SK-N-SH treated with all-trans-retinoic acid at 6 μM for 48 hours (cell line): ENCODE measurements around the gene VAC14.

Source experiments
- ZNF8 ChIP-seq: fragments of 450-650 bp; formaldehyde crosslinking; IDR thresholded peaks from 2 replicates; pipeline ENCODE4 v1.5.0; 2020; ENCODE audit warnings: mild to moderate bottlenecking, moderate library complexity
- TF ChIP-seq, protein P1 (sequence below): fragments of 250-450 bp; sonication (Bioruptor Pico); IDR thresholded peaks from 2 replicates; pipeline ENCODE4 v1.5.0; 2020; ENCODE audit warnings: mild to moderate bottlenecking, moderate library complexity

DNA sequence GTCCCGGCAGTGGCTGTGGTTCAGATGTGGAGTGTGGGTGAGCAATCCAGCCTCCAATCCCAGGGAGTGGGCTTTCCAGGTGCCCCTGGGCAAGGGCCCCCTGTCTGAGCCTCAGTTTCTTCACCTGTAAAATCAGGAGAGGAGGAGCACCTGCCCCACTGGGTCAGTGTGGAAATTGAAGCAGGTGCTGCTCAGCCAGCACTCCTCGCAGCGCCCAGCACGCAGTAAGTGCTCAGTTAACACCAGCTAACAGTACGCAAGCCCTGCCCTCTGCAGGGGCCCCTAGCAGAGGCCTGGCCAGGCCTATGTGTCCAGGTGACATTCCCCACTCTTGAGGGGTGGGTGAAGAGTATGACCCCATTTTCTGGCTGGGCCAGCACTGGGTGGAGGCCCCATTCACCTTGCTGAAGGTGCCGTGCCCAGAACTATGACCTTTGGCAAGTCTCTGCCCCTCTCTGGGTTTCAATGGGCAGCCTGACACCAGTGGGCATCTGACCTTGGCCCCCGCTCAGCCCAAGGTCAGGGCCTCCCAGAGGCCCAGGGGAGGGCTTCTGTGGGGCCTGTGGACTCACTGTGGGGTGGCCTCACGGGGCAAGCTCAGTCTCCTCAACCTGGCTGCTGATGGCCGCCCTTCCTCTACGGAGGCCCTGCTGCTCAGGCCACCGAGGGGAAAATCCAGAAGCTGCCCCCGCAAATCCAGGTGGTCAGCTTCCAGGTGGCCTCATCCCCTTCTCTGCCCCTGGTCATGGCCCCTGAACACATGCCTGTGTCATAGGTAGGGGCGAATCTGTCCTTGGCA, 117.6 kb downstream of the VAC14 start:
- no peak for TF ChIP-seq ZNF8 (CRISPR knock-in tag)
- TF ChIP-seq, protein P1, sequence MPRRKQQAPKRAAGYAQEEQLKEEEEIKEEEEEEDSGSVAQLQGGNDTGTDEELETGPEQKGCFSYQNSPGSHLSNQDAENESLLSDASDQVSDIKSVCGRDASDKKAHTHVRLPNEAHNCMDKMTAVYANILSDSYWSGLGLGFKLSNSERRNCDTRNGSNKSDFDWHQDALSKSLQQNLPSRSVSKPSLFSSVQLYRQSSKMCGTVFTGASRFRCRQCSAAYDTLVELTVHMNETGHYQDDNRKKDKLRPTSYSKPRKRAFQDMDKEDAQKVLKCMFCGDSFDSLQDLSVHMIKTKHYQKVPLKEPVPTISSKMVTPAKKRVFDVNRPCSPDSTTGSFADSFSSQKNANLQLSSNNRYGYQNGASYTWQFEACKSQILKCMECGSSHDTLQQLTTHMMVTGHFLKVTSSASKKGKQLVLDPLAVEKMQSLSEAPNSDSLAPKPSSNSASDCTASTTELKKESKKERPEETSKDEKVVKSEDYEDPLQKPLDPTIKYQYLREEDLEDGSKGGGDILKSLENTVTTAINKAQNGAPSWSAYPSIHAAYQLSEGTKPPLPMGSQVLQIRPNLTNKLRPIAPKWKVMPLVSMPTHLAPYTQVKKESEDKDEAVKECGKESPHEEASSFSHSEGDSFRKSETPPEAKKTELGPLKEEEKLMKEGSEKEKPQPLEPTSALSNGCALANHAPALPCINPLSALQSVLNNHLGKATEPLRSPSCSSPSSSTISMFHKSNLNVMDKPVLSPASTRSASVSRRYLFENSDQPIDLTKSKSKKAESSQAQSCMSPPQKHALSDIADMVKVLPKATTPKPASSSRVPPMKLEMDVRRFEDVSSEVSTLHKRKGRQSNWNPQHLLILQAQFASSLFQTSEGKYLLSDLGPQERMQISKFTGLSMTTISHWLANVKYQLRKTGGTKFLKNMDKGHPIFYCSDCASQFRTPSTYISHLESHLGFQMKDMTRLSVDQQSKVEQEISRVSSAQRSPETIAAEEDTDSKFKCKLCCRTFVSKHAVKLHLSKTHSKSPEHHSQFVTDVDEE (CRISPR knock-in tag) = no peak
